ENCODE results near the gene RECQL5.

DNA sequence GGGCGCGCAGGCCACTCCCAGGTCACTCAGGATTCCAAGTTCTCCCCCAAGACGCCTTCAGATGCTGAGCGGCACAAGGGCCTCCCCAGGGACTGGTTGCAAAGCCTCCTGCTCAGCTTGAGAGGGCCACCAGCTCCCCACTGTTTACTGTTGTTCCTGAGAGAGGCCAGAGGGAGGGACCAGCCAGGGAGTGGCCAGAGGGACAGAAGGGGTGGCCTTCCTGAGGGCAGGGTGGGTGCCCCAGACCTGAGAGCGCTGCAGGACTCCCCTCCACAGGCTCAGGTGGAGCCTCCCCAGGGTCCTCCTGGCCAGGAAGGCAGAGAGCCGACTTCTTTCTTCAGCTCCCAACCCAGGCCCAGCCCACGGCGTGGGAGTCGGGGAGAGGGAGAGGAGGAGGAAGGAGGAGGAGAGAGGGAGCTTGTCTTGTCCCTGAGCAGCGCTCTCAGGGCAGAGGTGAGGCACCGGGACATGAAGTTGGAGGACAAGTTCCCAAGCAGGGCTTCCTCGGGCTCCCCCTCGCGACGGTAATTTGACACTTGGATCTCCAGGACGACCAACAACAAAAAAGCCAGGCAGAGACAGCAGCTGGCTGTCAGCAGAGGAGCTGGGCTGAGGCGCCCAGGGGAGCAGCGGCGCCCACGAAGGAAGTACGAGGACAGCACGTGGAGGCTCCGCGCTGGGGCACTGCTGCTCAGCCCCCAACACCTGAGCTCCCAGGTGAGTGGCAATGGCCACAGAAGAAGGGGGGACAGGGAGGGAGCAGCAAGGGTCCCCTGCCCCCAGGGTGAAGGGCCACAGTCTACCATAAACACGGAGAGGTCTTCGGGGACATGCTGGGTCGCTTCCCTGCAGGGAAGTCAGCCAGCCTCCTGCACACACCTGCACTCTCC is 33.2 kb downstream of the RECQL5 start:
- TF ChIP-seq, protein P1, sequence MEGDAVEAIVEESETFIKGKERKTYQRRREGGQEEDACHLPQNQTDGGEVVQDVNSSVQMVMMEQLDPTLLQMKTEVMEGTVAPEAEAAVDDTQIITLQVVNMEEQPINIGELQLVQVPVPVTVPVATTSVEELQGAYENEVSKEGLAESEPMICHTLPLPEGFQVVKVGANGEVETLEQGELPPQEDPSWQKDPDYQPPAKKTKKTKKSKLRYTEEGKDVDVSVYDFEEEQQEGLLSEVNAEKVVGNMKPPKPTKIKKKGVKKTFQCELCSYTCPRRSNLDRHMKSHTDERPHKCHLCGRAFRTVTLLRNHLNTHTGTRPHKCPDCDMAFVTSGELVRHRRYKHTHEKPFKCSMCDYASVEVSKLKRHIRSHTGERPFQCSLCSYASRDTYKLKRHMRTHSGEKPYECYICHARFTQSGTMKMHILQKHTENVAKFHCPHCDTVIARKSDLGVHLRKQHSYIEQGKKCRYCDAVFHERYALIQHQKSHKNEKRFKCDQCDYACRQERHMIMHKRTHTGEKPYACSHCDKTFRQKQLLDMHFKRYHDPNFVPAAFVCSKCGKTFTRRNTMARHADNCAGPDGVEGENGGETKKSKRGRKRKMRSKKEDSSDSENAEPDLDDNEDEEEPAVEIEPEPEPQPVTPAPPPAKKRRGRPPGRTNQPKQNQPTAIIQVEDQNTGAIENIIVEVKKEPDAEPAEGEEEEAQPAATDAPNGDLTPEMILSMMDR (conservative IDR thresholded peaks at IDR 0.05), result peak; percentile 34
- no peak for TF ChIP-seq ZFX (IDR thresholded peaks at IDR 0.05)

Data from C4-2B (cell line).